ENCODE results near the gene NFIB. TPM values are rescaled to one million over a fixed set of nuclear protein-coding genes. Genes with fewer than 3 reads are reported as not detected.

The NFIB gene
- total RNA-seq, 1 experiment from 2014 or later: 18.6 TPM

DNA sequence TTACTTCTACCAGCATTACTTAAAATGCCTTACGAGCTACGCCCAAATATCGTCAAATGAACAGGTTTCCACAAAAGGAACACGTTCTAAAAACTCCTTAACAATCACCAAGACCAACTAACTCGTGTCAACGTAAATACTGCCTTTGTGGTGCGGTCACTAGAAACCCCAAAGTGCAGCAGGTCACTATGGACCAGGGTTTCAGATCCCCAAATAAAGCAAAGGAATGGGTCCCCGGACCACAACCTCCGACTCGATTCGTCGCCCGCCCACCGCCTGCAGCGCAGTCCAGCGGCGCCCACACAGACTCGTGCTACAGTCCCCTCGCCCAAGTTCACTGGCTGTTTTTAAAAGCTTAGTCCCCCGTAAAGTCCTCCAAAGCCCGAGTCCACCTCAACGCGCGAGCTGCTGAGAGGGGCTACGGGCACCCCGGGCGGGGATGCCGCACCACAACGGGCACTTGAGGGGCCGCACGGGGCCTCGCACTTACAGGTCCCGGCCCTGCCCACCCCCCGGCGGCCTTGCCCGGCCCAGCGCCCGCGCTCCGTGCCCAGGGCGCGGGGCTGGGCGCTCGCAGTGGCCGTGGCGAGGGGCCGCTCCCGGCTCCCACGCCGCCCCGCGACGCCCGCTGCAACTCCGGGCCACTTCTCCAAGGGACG, 1.1 kb downstream of the NFIB start:
- peak; percentile 22 for DNase-seq
- peak overlapping the region; percentile 61; the same call in 1 of the 2 replicates for H2AFZ ChIP-seq (ENCODE audit: low read length)
- no peaks in the 10 kb centered on the region for H3K36me3 ChIP-seq (ENCODE audit: low read depth, low read length)
- ChIA-PET POLR2A (ENCODE audit: unreplicated experiment) (interaction anchor here (0.6 kb wide), 1 partner anchor 783 kb away, joined by 4 read pairs; no protein-coding TSS in a partner anchor), CTCF (no interaction called here)
- H3F3A ChIP-seq (ENCODE audit: low read length, unreplicated experiment): no peaks in the 10 kb centered on the region
- no peaks in the 10 kb centered on the region for H3K27me3 ChIP-seq (ENCODE audit: low read length)
- no peak for TF ChIP-seq EZH2 (IDR thresholded peaks at IDR 0.05; ENCODE audit: low read length, unreplicated experiment)
- TF ChIP-seq EZH2phosphoT487 (IDR thresholded peaks at IDR 0.05; ENCODE audit: borderline replicate concordance, low read length): no peak
- TF ChIP-seq, protein P1, sequence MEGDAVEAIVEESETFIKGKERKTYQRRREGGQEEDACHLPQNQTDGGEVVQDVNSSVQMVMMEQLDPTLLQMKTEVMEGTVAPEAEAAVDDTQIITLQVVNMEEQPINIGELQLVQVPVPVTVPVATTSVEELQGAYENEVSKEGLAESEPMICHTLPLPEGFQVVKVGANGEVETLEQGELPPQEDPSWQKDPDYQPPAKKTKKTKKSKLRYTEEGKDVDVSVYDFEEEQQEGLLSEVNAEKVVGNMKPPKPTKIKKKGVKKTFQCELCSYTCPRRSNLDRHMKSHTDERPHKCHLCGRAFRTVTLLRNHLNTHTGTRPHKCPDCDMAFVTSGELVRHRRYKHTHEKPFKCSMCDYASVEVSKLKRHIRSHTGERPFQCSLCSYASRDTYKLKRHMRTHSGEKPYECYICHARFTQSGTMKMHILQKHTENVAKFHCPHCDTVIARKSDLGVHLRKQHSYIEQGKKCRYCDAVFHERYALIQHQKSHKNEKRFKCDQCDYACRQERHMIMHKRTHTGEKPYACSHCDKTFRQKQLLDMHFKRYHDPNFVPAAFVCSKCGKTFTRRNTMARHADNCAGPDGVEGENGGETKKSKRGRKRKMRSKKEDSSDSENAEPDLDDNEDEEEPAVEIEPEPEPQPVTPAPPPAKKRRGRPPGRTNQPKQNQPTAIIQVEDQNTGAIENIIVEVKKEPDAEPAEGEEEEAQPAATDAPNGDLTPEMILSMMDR (conservative IDR thresholded peaks at IDR 0.05; ENCODE audit: low read depth, low read length): no peak
- H3K4me1 ChIP-seq (ENCODE audit: insufficient read depth, low read length): peaks cover 33% of the 10 kb centered on the region
- peak overlapping the region; percentile 95 for H3K9ac ChIP-seq (ENCODE audit: low read length)
- ATAC-seq: no peak; the same call in 1 of the 2 replicates
- BruUV-seq (replicated peaks): no TSS peak
- H3K27ac ChIP-seq (ENCODE audit: low read length): peak overlapping the region; percentile 83
- no peaks in the 10 kb centered on the region for H3K9me2 ChIP-seq (replicated peaks; ENCODE audit: low read length)
- peaks cover 24% of the 10 kb centered on the region for H4K20me1 ChIP-seq (ENCODE audit: low read length)
- H3K4me3 ChIP-seq (ENCODE audit: low read length): peak overlapping the region; percentile 93
- H3K9me3 ChIP-seq (ENCODE audit: low read length): no peaks in the 10 kb centered on the region
- peak overlapping the region; percentile 92 for H3K4me2 ChIP-seq (ENCODE audit: low read length)
- peaks cover 64% of the 10 kb centered on the region for H3K79me2 ChIP-seq (ENCODE audit: low read length)
- intact Hi-C loops (cut with micrococcal nuclease): loop anchor here (5.0 to 10.0 kb wide), 3 partner anchors 136 to 278 kb away; no protein-coding TSS in a partner anchor

DNA sequence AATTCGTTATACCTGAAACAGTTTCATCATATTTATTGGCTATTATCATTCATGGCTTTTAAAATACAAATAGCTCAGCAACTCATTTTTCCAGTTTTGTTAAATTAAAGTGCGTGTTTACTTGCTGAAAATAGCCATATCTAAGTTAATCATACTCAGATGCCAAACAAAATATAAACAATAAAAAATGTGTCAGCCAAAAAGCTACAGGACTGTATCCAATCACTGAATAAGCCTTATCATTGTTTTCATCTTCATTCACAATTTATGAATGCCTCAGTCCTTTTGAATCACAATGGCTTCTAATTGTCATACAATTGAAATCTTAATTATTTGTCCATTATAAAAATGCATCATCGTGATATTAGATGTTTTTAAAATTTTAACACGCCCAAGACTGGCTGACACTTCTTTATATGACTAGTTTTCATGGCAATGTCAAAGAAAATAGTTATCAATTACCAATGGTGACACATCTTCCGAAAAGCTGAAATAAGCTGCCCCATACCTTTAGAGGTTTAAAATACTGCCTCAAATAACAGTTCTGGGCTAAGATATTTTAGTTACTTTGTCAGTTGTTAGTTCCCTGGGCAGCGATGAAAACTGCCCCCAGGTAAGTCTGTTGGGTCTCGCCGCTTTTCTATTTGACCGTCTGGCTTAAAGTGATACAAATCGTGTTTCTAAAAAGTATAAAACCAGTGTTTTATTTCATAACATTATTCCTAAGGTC, 1.8 kb downstream of the NFIB start:
- H3K4me2 ChIP-seq (ENCODE audit: low read length): peak overlapping the region; percentile 92
- H3F3A ChIP-seq (ENCODE audit: low read length, unreplicated experiment): no peaks in the 10 kb centered on the region
- no peaks in the 10 kb centered on the region for H3K9me2 ChIP-seq (replicated peaks; ENCODE audit: low read length)
- peaks cover 2% of the 10 kb centered on the region; the same call in 1 of the 2 replicates for H3K36me3 ChIP-seq (ENCODE audit: low read depth, low read length)
- BruUV-seq (replicated peaks): no TSS peak
- peak overlapping the region; percentile 61; the same call in 1 of the 2 replicates for H2AFZ ChIP-seq (ENCODE audit: low read length)
- H3K27me3 ChIP-seq (ENCODE audit: low read length): no peaks in the 10 kb centered on the region
- CTCF ChIA-PET: no interaction called here
- ATAC-seq: no peak
- POLR2A ChIA-PET (ENCODE audit: unreplicated experiment): interaction anchor here (0.7 kb wide), 1 partner anchor 97 kb away, joined by 3 read pairs; no protein-coding TSS in a partner anchor
- H3K9ac ChIP-seq (ENCODE audit: low read length): peak overlapping the region; percentile 95
- H3K79me2 ChIP-seq (ENCODE audit: low read length): peaks cover 69% of the 10 kb centered on the region
- H3K4me3 ChIP-seq (ENCODE audit: low read length): peak overlapping the region; percentile 93
- peaks cover 29% of the 10 kb centered on the region for H3K4me1 ChIP-seq (ENCODE audit: insufficient read depth, low read length)
- peak; percentile 51 for DNase-seq
- peaks cover 24% of the 10 kb centered on the region for H4K20me1 ChIP-seq (ENCODE audit: low read length)
- H3K9me3 ChIP-seq (ENCODE audit: low read length): no peaks in the 10 kb centered on the region
- peak overlapping the region; percentile 83 for H3K27ac ChIP-seq (ENCODE audit: low read length)
- TF ChIP-seq, protein P1 (conservative IDR thresholded peaks at IDR 0.05; ENCODE audit: low read depth, low read length): no peak
- TF ChIP-seq EZH2 (IDR thresholded peaks at IDR 0.05; ENCODE audit: low read length, unreplicated experiment) (no peak), EZH2phosphoT487 (IDR thresholded peaks at IDR 0.05; ENCODE audit: borderline replicate concordance, low read length) (no peak)
- intact Hi-C loops (cut with micrococcal nuclease): loop anchor here (5.0 to 10.0 kb wide), 3 partner anchors 135 to 277 kb away; no protein-coding TSS in a partner anchor

Measured in PC-3 (cell line).